ENCODE data around the gene TMBIM4. TPM values are rescaled to one million over a fixed set of nuclear protein-coding genes. Genes with fewer than 3 reads are reported as not detected.

Gene TMBIM4
- total RNA-seq, 4 donors from 2014 or later = 104 to 131 (median 114) TPM

DNA sequence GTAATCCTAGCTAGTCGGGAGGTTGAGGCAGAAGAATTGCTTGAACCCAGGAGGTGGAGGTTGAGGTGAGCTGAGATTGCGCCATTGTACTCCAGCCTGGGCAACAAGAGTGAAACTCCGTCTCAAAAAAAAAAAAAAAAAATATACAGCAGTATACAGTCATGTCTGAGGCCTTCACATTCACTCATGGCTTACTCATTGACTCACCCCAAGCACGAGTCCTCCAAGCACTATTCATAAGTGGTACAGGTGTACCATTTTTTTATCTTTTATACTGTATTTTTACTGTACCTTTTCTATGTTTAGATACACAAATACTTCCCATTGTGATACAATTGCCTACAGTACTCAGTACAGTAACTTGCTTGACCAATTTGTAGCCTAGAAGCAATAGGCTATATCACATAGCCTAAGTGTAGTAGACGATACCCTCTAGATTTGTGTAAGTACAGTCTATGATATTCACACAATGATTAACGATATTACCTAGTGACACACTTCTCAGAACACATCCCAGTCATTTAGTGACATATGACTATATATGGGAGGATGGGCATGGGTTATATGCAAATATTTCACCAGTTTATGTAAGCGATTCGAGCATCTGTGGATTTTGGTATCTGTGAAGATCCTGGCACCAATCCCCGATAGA, 51.4 kb downstream of the TMBIM4 start:
- H3K9me3 ChIP-seq = no peaks in the 10 kb centered on the region
- no peak for TF ChIP-seq POLR2A (IDR thresholded peaks at IDR 0.05)
- TF ChIP-seq, protein P1, sequence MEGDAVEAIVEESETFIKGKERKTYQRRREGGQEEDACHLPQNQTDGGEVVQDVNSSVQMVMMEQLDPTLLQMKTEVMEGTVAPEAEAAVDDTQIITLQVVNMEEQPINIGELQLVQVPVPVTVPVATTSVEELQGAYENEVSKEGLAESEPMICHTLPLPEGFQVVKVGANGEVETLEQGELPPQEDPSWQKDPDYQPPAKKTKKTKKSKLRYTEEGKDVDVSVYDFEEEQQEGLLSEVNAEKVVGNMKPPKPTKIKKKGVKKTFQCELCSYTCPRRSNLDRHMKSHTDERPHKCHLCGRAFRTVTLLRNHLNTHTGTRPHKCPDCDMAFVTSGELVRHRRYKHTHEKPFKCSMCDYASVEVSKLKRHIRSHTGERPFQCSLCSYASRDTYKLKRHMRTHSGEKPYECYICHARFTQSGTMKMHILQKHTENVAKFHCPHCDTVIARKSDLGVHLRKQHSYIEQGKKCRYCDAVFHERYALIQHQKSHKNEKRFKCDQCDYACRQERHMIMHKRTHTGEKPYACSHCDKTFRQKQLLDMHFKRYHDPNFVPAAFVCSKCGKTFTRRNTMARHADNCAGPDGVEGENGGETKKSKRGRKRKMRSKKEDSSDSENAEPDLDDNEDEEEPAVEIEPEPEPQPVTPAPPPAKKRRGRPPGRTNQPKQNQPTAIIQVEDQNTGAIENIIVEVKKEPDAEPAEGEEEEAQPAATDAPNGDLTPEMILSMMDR (IDR thresholded peaks at IDR 0.05) = no peak
- intact Hi-C loops (cut with DNase I) = no loop called here
- H3K36me3 ChIP-seq = peaks cover 0 to 29% (median 15%) of the 10 kb centered on the region in 3 donors
- H3K27ac ChIP-seq = no peak overlapping the region
- DNase-seq = no peak
- H3K4me3 ChIP-seq = no peak overlapping the region
- no peaks in the 10 kb centered on the region for H3K27me3 ChIP-seq
- 79 to 87% methylated on average over 9 of the region's 9 CpGs for WGBS, 2 donors
- H3K4me1 ChIP-seq = no peaks in the 10 kb centered on the region

DNA sequence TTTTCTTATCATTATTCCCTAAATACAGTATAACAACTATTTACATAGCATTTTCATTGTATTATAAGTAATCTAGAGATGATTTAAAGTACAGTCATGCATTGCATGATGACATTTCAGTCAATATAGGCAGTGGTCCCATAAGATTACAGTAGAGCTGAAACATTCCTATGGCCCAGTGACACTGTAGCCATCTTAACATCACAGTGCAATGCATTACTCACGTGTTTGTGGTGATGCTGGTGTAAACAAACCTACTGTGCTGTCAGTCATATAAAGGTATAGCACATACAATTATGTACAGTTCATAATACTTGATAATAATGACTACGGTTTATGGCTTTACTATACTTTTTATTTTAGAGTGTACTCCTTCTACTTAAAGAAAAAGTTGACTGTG, 52.6 kb downstream of the TMBIM4 start:
- H3K4me1 ChIP-seq = no peaks in the 10 kb centered on the region
- H3K4me3 ChIP-seq = no peak overlapping the region
- 80 to 97% methylated on average over 2 of the region's 2 CpGs for WGBS, 2 donors
- no peaks in the 10 kb centered on the region for H3K27me3 ChIP-seq
- intact Hi-C loops (cut with DNase I) = no loop called here
- H3K36me3 ChIP-seq = peaks cover 0 to 18% (median 7%) of the 10 kb centered on the region in 3 donors
- H3K9me3 ChIP-seq = no peaks in the 10 kb centered on the region
- DNase-seq = no peak
- no peak overlapping the region for H3K27ac ChIP-seq
- TF ChIP-seq, protein P1 (IDR thresholded peaks at IDR 0.05) = no peak
- no peak for TF ChIP-seq POLR2A (IDR thresholded peaks at IDR 0.05)

DNA sequence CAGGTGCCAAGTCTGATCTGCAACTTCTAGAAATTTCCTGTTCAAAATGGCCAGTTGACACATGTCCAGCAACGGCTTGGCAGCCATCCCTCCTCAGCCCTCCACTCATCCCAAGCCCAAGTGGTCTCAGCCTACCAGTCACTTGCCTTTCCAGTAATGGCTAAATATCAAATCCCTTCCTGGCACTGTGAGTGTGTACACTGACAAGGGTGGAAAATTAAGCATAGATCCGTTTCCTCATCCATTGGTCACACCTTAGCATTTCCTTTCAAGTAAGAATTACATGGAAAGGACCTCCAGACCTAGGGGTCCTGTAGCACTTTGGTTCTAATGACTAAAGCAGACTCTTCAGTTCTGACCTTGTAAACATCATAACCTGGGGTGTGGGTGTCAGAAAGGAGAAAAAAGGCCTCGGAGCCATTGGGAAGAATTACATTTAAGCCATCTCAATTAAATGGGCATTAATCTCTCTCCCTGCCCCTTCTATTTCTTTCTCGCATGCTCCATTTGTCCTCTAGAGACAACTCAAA, 54.7 kb downstream of the TMBIM4 start:
- intact Hi-C loops (cut with DNase I) = no loop called here
- Histone ChIP-seq H3K27me3 (no peaks in the 10 kb centered on the region), H3K4me1 (no peaks in the 10 kb centered on the region), H3K4me3 (no peak overlapping the region), H3K36me3 (no peaks in the 10 kb centered on the region), H3K9me3 (no peaks in the 10 kb centered on the region), H3K27ac (no peak overlapping the region)
- no peak for DNase-seq
- WGBS, 2 donors = 68 to 73% methylated on average over 4 of the region's 4 CpGs
- TF ChIP-seq, protein P1 (IDR thresholded peaks at IDR 0.05) = no peak
- TF ChIP-seq POLR2A (IDR thresholded peaks at IDR 0.05) = no peak

DNA sequence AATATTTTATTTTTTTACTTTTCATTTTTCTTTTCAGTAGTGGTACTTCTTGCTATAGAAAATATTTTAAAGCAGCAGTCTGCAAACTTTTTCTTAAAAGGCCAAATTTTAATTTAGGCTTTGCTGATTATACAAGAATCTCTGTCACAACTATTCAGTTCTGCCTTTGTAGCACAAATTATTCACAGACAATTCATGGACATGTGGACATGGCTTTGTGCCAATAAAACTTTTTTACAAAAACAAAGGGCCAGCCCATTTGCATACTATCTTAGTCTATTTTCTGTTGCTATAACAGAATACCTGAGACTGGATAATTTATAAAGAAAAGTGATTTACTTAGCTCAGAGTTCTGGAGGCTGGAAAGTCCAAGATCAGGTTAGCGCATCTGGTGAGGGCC, 56.3 kb downstream of the TMBIM4 start:
- Histone ChIP-seq H3K9me3 (no peaks in the 10 kb centered on the region), H3K4me3 (no peak overlapping the region), H3K4me1 (no peaks in the 10 kb centered on the region), H3K36me3 (no peaks in the 10 kb centered on the region), H3K27ac (no peak overlapping the region), H3K27me3 (no peaks in the 10 kb centered on the region)
- WGBS, 2 donors = 92 to 100% methylated on average over 1 of the region's 1 CpG
- intact Hi-C loops (cut with DNase I) = no loop called here
- no peak for TF ChIP-seq POLR2A (IDR thresholded peaks at IDR 0.05)
- TF ChIP-seq, protein P1 (IDR thresholded peaks at IDR 0.05) = no peak
- DNase-seq = no peak

DNA sequence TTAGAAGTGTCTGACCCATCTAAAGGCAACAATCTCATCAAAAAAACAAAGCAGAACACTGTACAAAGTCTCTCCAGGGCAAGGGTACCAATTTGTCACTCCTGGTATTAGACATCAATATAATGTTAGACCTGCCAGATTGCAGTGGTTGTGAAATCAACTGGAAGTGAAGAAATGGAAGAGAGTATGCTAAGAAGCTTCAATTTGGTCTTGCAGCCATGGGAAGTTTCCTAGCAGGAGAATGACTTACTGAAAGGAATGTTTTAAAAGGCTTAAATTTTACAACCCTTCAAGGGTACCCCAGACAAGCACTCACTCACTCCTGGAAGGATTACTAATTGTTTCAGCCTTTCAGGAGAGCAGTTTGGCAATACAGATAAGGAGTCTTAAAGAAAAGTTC, 58.2 kb downstream of the TMBIM4 start:
- no peaks in the 10 kb centered on the region for H3K9me3 ChIP-seq
- no peak for DNase-seq
- peaks cover 0 to 7% (median 0%) of the 10 kb centered on the region in 3 donors for H3K4me1 ChIP-seq
- intact Hi-C loops (cut with DNase I) = no loop called here
- TF ChIP-seq, protein P1 (IDR thresholded peaks at IDR 0.05) = no peak
- TF ChIP-seq POLR2A (IDR thresholded peaks at IDR 0.05) = no peak
- H3K4me3 ChIP-seq = no peak overlapping the region
- H3K27me3 ChIP-seq = no peaks in the 10 kb centered on the region
- no peaks in the 10 kb centered on the region for H3K36me3 ChIP-seq
- H3K27ac ChIP-seq = no peak overlapping the region

All from esophagus squamous epithelium (tissue), 5 donors.